ENCODE data around the gene SPOCK1. TPM values are rescaled to one million over a fixed set of nuclear protein-coding genes. Genes with fewer than 3 reads are reported as not detected.

Gene SPOCK1
- total RNA-seq, 1 donor, result 231 TPM

GRCh38 chr5:137291031-137291430 is 208.1 kb downstream of the SPOCK1 start:
- no peaks in the 10 kb centered on the region for H3K9me3 ChIP-seq (ENCODE audit: low read depth, low read length)
- DNase-seq (ENCODE audit: insufficient read length, low spot score, missing footprints), result no peak
- no peak for TF ChIP-seq CTCF (IDR thresholded peaks at IDR 0.05; ENCODE audit: extremely low read depth, low read depth, low read length)
- peaks cover 66% of the 10 kb centered on the region for H4K20me1 ChIP-seq (ENCODE audit: insufficient read depth, low read length)
- H2AFZ ChIP-seq (ENCODE audit: low read length), result no peak overlapping the region
- H3K4me3 ChIP-seq (ENCODE audit: insufficient read depth, low read length), result no peak overlapping the region
- peaks cover 20% of the 10 kb centered on the region for H3K79me2 ChIP-seq (ENCODE audit: insufficient read depth, low read length)
- H3K4me2 ChIP-seq (ENCODE audit: insufficient read depth, low read length), result no peak overlapping the region
- H3K36me3 ChIP-seq (ENCODE audit: insufficient read depth, low read length), result no peaks in the 10 kb centered on the region
- H3K27me3 ChIP-seq (ENCODE audit: insufficient read depth, low read length), result no peaks in the 10 kb centered on the region
- no peaks in the 10 kb centered on the region for H3K4me1 ChIP-seq (ENCODE audit: insufficient read depth, low read length)
- H3K27ac ChIP-seq (ENCODE audit: low read depth, low read length), result no peak overlapping the region

DNA sequence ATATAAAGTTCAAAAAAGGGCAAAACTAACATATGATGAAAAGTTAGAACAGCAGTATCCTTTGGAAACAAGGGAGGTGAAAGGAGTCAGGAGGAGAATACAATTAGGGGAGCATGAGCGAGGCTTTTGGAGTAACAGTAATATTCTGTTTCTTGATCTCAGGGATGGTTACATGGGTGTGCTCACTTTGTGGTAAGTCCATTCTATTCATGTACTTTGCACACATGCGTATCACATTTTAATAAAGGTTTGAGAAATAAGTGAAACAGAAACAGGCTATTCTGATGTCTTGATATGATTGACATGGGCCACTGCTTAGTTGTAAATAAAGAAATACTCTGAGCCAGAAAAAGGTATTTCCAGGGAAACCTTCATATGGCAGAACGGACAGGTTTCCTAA is 208.8 kb downstream of the SPOCK1 start:
- no peak overlapping the region for H3K27ac ChIP-seq (ENCODE audit: low read depth, low read length)
- peaks cover 20% of the 10 kb centered on the region for H3K79me2 ChIP-seq (ENCODE audit: insufficient read depth, low read length)
- no peak overlapping the region for H3K4me2 ChIP-seq (ENCODE audit: insufficient read depth, low read length)
- H2AFZ ChIP-seq (ENCODE audit: low read length), result no peak overlapping the region
- H3K27me3 ChIP-seq (ENCODE audit: insufficient read depth, low read length), result no peaks in the 10 kb centered on the region
- no peaks in the 10 kb centered on the region for H3K9me3 ChIP-seq (ENCODE audit: low read depth, low read length)
- no peak overlapping the region for H3K4me3 ChIP-seq (ENCODE audit: insufficient read depth, low read length)
- no peak for DNase-seq (ENCODE audit: insufficient read length, low spot score, missing footprints)
- H3K36me3 ChIP-seq (ENCODE audit: insufficient read depth, low read length), result no peaks in the 10 kb centered on the region
- no peaks in the 10 kb centered on the region for H3K4me1 ChIP-seq (ENCODE audit: insufficient read depth, low read length)
- peaks cover 65% of the 10 kb centered on the region for H4K20me1 ChIP-seq (ENCODE audit: insufficient read depth, low read length)
- no peak for TF ChIP-seq CTCF (IDR thresholded peaks at IDR 0.05; ENCODE audit: extremely low read depth, low read depth, low read length)

DNA sequence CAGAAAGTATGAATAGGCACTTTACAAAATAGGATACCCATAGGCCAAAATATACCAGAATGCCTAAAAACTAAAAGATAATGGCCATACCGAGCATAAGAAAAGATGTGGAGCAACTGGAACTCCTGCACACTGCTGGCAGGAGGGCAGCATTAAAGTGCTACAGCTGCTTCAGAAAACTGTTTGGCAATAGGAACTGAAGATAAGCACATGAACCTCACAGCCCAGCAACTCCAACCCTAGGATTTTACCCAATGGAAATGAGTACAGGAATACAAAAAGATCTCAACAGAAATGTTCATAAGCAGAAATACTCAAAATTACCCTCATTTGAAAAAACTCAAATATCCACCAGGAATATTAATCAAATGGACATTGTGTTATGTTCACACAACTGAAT is 209.3 kb downstream of the SPOCK1 start:
- H2AFZ ChIP-seq (ENCODE audit: low read length), result no peak overlapping the region
- H3K4me3 ChIP-seq (ENCODE audit: insufficient read depth, low read length), result no peak overlapping the region
- no peak for TF ChIP-seq CTCF (IDR thresholded peaks at IDR 0.05; ENCODE audit: extremely low read depth, low read depth, low read length)
- no peaks in the 10 kb centered on the region for H3K36me3 ChIP-seq (ENCODE audit: insufficient read depth, low read length)
- H3K27me3 ChIP-seq (ENCODE audit: insufficient read depth, low read length), result no peaks in the 10 kb centered on the region
- DNase-seq (ENCODE audit: insufficient read length, low spot score, missing footprints), result no peak
- H4K20me1 ChIP-seq (ENCODE audit: insufficient read depth, low read length), result peaks cover 64% of the 10 kb centered on the region
- H3K4me1 ChIP-seq (ENCODE audit: insufficient read depth, low read length), result no peaks in the 10 kb centered on the region
- H3K4me2 ChIP-seq (ENCODE audit: insufficient read depth, low read length), result no peak overlapping the region
- no peak overlapping the region for H3K27ac ChIP-seq (ENCODE audit: low read depth, low read length)
- H3K79me2 ChIP-seq (ENCODE audit: insufficient read depth, low read length), result peaks cover 20% of the 10 kb centered on the region
- no peaks in the 10 kb centered on the region for H3K9me3 ChIP-seq (ENCODE audit: low read depth, low read length)

DNA sequence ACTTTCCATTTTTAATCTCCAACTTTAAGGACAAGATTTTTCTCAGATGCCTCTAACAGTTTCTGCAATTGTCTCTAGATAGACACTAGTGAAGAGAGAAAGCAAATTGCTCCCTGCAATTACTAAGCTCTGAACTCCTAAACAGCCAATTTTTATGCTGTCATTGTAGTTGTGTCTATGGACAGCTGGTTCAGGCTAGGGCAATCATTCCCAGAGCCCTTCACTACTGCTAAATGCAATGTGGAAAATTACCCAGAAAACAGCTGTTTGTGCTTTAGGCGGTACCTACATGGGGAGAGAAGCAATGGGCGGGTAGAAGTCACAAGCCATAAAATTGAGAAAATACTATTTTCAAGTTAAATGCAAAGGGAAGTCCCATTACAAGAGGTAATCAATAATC is 211.6 kb downstream of the SPOCK1 start:
- Histone ChIP-seq H3K36me3 (ENCODE audit: insufficient read depth, low read length) (no peaks in the 10 kb centered on the region), H3K27ac (ENCODE audit: low read depth, low read length) (no peak overlapping the region), H3K4me3 (ENCODE audit: insufficient read depth, low read length) (no peak overlapping the region), H3K9me3 (ENCODE audit: low read depth, low read length) (no peaks in the 10 kb centered on the region), H3K4me2 (ENCODE audit: insufficient read depth, low read length) (no peak overlapping the region), H4K20me1 (ENCODE audit: insufficient read depth, low read length) (peaks cover 62% of the 10 kb centered on the region), H3K79me2 (ENCODE audit: insufficient read depth, low read length) (peaks cover 20% of the 10 kb centered on the region), H3K27me3 (ENCODE audit: insufficient read depth, low read length) (no peaks in the 10 kb centered on the region), H3K4me1 (ENCODE audit: insufficient read depth, low read length) (no peaks in the 10 kb centered on the region), H2AFZ (ENCODE audit: low read length) (no peak overlapping the region)
- no peak for TF ChIP-seq CTCF (IDR thresholded peaks at IDR 0.05; ENCODE audit: extremely low read depth, low read depth, low read length)
- no peak for DNase-seq (ENCODE audit: insufficient read length, low spot score, missing footprints)
